ENCODE data around the gene SLC19A1.

SLC19A1 gene

GRCh38 chr21:45578811-45579381 is 36.7 kb upstream of the SLC19A1 start:
- Mint-ChIP-seq H3K36me3 (ENCODE audit: low read depth) (no peaks in the 10 kb centered on the region), H3K9me3 (peaks cover 19% of the 10 kb centered on the region), H3K27ac (no peak overlapping the region), H3K4me3 (no peak overlapping the region), H3K4me1 (peaks cover 15% of the 10 kb centered on the region), H3K27me3 (ENCODE audit: low read depth, poor library complexity) (peaks cover 11% of the 10 kb centered on the region)
- DNase-seq: no peak
- TF ChIP-seq, protein P1, sequence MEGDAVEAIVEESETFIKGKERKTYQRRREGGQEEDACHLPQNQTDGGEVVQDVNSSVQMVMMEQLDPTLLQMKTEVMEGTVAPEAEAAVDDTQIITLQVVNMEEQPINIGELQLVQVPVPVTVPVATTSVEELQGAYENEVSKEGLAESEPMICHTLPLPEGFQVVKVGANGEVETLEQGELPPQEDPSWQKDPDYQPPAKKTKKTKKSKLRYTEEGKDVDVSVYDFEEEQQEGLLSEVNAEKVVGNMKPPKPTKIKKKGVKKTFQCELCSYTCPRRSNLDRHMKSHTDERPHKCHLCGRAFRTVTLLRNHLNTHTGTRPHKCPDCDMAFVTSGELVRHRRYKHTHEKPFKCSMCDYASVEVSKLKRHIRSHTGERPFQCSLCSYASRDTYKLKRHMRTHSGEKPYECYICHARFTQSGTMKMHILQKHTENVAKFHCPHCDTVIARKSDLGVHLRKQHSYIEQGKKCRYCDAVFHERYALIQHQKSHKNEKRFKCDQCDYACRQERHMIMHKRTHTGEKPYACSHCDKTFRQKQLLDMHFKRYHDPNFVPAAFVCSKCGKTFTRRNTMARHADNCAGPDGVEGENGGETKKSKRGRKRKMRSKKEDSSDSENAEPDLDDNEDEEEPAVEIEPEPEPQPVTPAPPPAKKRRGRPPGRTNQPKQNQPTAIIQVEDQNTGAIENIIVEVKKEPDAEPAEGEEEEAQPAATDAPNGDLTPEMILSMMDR (IDR thresholded peaks at IDR 0.05): no peak

DNA sequence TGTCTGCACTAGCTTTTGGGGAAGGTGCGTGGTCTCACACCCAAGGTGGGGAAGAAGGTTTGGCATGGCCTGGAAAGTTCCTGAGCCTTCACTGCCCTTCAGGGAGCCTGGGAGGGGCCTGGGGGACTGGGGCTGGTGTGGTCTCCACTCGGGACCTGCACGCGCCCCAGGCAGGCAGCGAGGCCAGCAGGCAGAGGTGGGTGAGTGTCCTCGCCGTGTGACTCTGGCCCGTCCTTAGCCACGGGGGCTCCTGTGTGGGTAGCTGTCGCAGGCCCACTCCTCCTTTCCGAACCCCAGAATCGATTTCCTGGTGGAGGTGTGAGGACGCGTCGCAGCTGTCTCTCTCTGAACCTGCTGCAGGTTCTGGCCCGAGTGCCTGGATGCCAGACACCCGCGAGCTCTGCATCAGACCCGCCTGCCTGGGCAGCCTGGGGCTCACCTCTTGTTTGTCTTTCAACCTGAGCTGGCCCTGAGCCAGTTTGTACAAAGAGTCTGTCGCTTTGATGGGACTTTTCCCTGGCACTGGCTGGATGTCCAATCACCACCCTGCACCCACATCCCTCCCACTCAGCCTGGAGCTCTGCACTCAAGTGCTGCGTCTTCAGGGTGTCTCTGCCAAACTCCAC is 36.0 kb upstream of the SLC19A1 start:
- peaks cover 10% of the 10 kb centered on the region for H3K27me3 Mint-ChIP-seq (ENCODE audit: low read depth, poor library complexity)
- no peak overlapping the region for H3K27ac Mint-ChIP-seq
- no peak overlapping the region for H3K4me3 Mint-ChIP-seq
- DNase-seq: no peak
- H3K4me1 Mint-ChIP-seq: peaks cover 21% of the 10 kb centered on the region
- TF ChIP-seq, protein P1 (IDR thresholded peaks at IDR 0.05): no peak
- H3K9me3 Mint-ChIP-seq: peaks cover 15% of the 10 kb centered on the region
- no peaks in the 10 kb centered on the region for H3K36me3 Mint-ChIP-seq (ENCODE audit: low read depth)

DNA sequence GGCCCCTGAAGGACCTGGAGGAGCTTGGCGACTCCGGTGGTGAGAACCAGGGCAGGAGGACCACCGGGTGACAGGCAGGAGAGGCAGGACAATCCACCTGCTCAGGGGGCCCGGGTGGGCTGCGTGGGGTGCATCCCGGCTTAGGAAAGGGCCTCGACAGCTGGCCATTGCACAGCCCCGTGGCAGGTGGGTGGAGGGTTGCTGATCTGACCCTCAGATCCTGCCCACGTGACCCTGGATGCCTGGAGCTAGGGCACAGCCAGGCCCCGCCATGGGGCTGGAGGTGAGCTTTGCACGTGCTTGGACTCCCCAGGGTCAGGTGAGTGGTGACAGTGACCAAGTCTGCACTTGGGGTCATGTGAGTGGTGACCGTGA is 35.5 kb upstream of the SLC19A1 start:
- H3K4me3 Mint-ChIP-seq: no peak overlapping the region
- H3K36me3 Mint-ChIP-seq (ENCODE audit: low read depth): no peaks in the 10 kb centered on the region
- TF ChIP-seq, protein P1 (IDR thresholded peaks at IDR 0.05): no peak
- H3K27me3 Mint-ChIP-seq (ENCODE audit: low read depth, poor library complexity): peaks cover 7% of the 10 kb centered on the region
- no peak overlapping the region for H3K27ac Mint-ChIP-seq
- DNase-seq: no peak
- H3K4me1 Mint-ChIP-seq: peaks cover 25% of the 10 kb centered on the region
- peaks cover 10% of the 10 kb centered on the region for H3K9me3 Mint-ChIP-seq

DNA sequence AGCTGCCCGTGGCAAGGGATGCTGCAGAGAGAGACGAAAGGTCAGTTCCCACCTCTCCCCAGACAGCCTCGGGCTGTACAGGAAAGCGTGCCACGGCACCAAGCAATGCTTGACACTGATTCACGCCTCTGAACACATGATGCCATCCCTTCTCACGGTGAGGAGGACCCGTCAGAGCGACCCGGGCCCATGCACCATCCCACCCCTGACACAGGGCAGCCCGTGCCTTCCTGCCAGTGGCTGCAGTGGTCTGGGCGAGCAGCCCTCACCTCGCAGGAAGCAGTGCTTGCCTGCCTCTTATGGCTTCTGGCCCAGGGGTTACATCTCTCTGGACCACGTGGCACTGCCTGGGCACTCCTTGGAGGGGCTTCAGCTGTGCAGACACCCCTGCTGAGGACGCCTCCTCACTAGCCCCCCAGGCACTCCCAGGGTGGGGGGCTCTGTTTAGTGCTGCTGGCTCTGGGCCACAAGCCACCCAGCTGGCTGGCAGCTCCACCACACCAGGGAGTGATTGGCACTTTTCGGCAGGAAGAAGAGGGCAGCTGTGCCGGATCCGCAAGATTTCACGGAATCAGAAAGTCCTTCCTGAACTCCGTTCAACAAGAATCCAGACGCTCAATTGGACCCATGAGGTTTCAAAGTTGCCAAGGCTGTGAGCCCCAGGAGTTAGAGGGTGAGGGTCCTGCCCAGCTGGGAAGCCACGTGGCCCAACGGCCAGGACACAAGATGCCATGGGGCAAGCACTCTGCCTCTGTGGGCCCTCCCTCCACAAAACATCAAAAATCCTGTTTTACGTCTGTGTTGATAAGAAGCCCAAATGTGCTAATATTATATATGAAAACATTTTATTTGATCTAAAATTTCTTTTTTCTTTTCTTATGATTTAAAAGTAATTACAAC is 34.8 kb upstream of the SLC19A1 start:
- H3K9me3 Mint-ChIP-seq: peaks cover 3% of the 10 kb centered on the region
- no peak for DNase-seq

GRCh38 chr21:45575993-45576837 is 34.0 kb upstream of the SLC19A1 start:
- Mint-ChIP-seq H3K27ac (no peak overlapping the region), H3K4me3 (no peak overlapping the region), H3K9me3 (no peaks in the 10 kb centered on the region), H3K4me1 (peaks cover 33% of the 10 kb centered on the region), H3K36me3 (ENCODE audit: low read depth) (no peaks in the 10 kb centered on the region), H3K27me3 (ENCODE audit: low read depth, poor library complexity) (peaks cover 12% of the 10 kb centered on the region)
- DNase-seq: no peak
- TF ChIP-seq, protein P1 (IDR thresholded peaks at IDR 0.05): no peak

More for the DNA sequence above, 34.8 kb upstream of the SLC19A1 start:
- peaks cover 7% of the 10 kb centered on the region for H3K27me3 Mint-ChIP-seq (ENCODE audit: low read depth, poor library complexity)
- no peak overlapping the region for H3K4me3 Mint-ChIP-seq
- H3K4me1 Mint-ChIP-seq: peaks cover 25% of the 10 kb centered on the region
- TF ChIP-seq, protein P1 (IDR thresholded peaks at IDR 0.05): no peak
- no peaks in the 10 kb centered on the region for H3K36me3 Mint-ChIP-seq (ENCODE audit: low read depth)
- no peak overlapping the region for H3K27ac Mint-ChIP-seq

Measured in nephron progenitor cell (in vitro differentiated cells).